T-helper 2 cell (primary cell): ENCODE results near the gene SEC24B.
A peak's percentile ranks its signal among the peaks of the same experiment; 100 is the strongest.

Source experiments
- DNase-seq, 5 experiments: peaks; one replicate each; pipeline versions ENCODE4 v3.0.0 to v3.0.0-alpha.2; 2012 to 2022
- total RNA-seq, 2 donors: gene quantifications; one replicate each; lab custom pipeline; 2026; lab: John Stamatoyannopoulos, UW

The SEC24B gene
- total RNA-seq: 69.7 to 110 reads per million in 2 donors

DNA sequence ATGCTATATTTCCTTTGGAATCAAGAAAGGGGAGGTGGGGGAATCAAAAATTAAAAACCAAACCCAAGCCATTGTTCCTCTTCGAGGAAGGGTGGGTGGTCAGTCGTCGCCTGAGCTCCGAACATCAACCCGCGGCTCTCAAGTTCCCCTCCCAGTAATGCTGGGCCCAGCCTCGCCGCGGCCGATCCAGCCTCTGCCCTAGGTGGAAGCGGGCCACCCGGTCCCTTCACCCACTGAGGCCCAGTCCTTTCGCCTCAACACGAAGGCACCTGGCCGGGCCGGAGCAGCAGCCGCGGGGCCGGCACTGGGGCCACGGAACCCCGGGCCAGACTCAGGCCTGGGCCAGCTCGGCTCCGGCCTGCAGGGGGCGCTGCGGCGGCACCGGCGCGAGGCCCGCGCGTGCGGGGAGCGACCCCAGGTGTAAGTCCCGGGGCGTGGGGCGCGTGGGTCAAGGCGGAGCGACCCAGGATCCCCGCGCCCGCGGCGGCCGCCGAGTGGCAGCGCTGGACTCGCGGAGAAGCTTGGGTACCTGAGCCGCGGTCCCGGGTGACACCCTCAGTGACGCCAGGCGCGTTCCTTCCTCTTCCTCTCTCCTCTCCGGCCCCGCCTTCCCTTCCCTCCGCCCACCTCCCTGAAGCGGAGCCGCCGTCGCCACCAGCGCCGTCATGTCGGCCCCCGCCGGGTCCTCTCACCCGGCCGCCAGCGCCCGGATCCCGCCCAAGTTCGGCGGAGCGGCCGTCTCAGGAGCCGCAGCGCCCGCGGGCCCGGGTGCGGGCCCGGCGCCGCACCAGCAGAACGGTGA is at the start of gene SEC24B:
Gene SEC24B (plus strand): TSS at position 611 of the 802 bp plus-strand sequence. CDS start 55 bp downstream, at position 666.
- peak; percentile 76 to 93 (median 88) for DNase-seq

GRCh38 chr4:109383823-109384222 is 49.8 kb upstream of the SEC24B start:
- no peak for DNase-seq

- DNase-seq: no peak
Measured at GRCh38 chr4:109385260-109385659, 48.4 kb upstream of the SEC24B start.

DNA sequence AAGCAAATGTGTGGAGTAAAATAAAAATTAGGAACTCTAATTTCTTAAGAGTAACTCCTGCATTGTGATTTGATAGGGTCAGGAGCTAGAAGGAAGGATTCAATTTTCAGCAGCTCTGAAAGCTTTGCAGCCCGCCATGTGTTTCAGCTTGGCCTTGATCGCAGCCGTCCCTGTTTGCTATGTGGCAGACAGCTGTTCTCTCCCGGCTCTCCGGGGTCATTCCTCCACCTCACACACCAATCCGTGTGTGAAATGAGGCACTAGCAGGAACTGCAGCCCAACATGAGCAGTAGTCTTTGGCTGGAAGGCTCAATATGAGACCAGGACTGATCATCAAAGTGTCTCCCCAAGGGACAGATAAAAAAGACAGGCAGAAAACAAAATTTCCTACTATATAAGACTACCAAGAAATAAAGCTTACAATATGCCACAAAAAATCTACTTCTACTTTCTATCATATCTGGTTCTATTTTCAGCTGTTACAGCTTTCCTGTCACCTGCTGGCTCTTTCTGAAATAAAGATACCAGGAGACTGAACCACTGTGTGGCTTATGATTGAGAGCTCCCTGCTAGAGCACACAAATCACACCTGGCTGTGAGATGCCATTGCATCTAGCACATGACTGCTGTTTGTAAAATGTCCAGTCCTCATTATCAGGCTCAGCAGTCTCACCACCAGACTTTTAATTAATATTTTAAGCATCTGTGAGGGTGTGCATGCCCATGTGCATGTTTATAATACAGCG is 44.1 kb upstream of the SEC24B start:
- DNase-seq: no peak

- DNase-seq: no peak
Measured at GRCh38 chr4:109390115-109390768, 43.4 kb upstream of the SEC24B start.

GRCh38 chr4:109395694-109396093 is 37.9 kb upstream of the SEC24B start:
- DNase-seq: no peak

DNA sequence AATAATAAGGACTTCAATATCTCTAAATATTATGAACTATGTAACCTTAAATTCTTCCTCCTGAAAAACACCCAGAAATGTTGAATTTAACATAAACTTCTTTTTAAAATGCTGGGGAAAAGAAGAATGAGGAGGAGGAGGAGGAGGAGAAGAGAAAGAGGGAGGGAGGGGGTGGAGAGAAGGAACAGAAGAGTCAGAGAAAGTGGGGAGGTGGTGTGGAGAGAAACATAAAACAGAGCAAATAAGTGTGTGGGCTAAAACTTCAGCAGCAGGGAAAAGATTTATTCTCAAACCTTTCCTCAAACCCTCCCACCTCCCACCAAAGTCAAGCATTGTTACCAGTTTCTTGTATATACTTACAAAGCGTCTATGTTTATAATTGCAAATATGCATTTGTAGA is 34.7 kb upstream of the SEC24B start:
- no peak for DNase-seq

GRCh38 chr4:109406337-109406931 is 27.2 kb upstream of the SEC24B start:
- DNase-seq: peak in 1 of 5 experiments; percentile 60

GRCh38 chr4:109407027-109407737 is 26.4 kb upstream of the SEC24B start:
- DNase-seq: no peak

- no peak for DNase-seq
Measured at GRCh38 chr4:109408711-109409110, 24.9 kb upstream of the SEC24B start.

DNA sequence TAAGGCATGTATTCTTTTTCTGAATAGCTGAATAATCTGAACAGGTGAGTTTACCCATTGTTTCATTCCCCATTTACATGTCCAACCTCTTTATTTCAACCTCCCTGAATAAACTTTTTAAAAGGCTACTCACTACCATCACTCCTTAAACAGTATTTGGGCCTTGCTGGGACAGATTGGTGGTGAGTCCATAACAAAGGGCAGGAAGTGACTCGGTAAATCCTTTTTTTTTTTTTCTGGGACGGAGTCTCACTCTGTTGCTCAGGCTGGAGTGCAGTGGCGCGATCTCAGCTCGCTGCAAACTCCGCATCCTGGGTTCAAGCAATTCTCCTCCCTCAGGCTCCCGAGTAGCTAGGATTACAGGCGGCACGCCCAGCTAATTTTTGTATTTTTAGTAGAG is 23.4 kb upstream of the SEC24B start:
- DNase-seq: no peak

DNA sequence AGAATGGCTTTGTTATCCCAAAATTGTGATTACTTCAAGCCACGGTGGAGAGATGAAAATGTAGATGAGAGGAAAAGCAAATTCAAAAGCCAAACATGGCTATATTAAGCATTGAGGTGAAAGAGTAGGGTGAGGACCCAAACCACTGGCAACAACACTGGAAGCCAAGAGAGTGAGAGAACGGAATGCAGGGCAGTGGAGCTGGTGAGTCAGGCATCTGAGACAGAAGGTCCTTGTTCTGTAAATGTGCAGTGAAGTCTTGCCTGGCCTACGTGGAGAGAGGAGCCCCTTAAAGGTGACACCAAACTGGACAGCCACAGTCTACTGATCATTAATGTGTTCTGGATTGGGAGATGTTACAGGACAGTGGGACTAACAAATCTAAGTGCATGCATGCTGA is 22.8 kb upstream of the SEC24B start:
- DNase-seq: no peak

DNA sequence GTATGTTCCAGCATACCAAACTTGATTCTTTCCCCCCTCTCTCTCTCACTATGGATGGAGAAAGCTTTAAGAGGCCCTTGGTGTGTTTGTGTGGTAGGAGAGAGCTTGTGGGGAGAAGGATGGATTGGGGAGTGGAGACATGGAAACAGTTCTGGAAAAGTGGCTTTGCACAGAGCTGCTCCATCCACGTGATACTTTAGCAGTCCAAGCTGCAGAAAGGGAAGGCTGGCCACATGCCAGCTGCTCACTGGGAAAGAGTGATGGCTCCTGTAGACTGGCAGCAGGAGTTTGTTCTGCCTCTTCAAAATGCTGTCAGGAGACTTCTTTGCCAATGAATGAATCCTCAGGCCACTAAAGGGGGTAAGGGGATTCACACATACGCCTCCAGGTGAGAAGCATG is 21.7 kb upstream of the SEC24B start:
- DNase-seq: no peak

GRCh38 chr4:109412776-109413175 is 20.8 kb upstream of the SEC24B start:
- no peak for DNase-seq

DNA sequence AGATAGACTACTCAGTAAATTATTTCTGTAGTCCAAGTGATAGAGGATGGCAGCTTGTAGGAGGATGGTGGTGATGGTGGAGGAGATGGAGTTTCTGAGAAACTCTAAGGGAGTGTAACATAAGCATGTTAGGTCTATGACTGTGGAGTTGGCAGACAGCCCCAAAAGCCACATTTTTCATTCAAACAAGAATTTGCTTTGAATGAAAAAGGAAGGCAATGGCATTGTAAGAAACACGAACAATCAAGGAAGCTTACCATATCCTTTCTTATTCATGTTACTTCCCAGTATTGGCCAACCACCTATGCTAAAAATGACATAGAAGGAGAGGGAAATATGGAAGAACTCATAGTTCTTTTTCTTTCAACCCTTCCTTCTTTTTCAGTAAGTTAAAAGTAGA is 18.7 kb upstream of the SEC24B start:
- no peak for DNase-seq

GRCh38 chr4:109418588-109418987 is 15.0 kb upstream of the SEC24B start:
- no peak for DNase-seq

GRCh38 chr4:109419679-109420078 is 13.9 kb upstream of the SEC24B start:
- no peak for DNase-seq

DNA sequence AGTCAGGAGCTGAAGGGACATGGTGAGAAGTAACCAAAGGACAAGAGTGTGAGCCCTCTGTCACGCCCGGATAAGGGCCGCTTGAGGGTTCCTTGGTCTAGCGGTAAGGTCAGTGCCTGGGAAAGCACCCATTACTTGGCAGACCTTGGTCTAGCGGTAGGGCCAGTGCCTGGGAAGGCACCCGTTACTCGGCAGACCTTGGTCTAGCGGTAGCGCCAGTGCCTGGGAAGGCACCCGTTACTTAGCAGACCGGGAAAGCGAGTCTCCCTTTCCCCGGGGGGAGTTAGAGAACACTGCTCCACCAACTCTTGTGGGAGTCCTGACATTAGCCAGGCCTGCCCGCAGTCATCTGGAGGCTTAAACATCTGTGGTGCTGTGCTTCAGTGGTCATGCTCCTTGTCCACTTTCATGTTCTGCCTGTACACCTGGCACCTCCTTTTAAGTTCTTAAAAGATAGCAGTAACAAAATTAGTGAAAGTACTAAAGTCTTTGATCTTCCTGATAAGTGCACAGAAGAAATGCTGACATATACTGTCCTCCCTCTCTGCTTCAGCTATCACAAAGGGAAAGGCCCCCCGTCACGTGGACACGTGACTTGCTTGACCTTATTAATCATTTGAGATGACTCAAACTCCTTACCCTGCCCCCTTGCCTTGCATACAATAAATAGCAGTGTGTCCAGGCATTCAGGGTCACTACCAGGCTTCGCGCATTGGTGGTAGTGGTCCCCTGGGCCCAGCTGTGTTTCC is 9.3 kb upstream of the SEC24B start:
- no peak for DNase-seq

DNA sequence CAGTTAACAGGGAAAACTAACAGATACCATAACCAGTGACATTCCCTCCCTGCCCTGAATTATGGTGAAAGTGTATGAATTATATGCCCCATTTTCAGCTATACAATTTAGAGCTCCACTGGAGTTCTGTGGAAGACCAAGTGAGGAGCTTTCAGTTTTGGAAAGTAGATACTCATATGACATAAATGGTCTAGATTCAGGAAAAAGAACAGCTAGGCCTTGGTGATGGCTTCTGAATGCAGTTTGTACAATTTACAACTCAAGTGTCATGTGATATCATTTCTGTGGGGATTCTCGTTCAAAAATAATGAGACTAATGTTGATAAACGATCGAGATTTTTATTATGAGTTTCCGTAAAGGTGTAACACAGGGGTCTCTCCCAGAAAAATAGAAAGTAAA is 8.2 kb upstream of the SEC24B start:
- no peak for DNase-seq

- DNase-seq: peak in 1 of 5 experiments; percentile 26
Measured at GRCh38 chr4:109429545-109429944, 4.1 kb upstream of the SEC24B start.

- DNase-seq: no peak
Measured at GRCh38 chr4:109432203-109432602, 1.4 kb upstream of the SEC24B start.

DNA sequence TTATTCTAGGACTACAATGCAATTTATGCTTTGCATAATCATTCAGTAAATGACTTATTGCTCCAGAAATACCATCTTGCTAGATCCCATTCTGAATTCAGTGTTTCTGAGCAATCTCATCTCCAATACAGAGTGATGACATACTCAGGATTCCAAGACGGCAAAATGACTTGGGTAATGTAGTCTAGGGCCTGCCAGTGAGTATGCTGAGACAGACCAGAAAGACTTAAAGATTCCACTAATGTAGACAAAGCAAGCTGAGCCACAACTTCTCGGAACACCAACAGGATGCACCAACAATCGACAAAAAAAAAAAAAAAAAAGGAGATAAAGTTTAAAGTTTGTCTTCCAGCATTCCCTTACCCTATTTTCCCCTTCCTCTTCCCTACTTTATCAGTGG is 919 bp upstream of the SEC24B start:
- peak in 1 of 5 experiments; percentile 6 for DNase-seq
